NCI-H1092 (cell line): ENCODE measurements around the gene NAPB.

Experiments
- DNase-seq: peaks from one replicate; lab custom pipeline; 2025; lab: John Stamatoyannopoulos, UW

The NAPB gene

GRCh38 chr20:23404196-23404595 lies 17.1 kb downstream of the NAPB start:
- DNase-seq: no peak

DNA sequence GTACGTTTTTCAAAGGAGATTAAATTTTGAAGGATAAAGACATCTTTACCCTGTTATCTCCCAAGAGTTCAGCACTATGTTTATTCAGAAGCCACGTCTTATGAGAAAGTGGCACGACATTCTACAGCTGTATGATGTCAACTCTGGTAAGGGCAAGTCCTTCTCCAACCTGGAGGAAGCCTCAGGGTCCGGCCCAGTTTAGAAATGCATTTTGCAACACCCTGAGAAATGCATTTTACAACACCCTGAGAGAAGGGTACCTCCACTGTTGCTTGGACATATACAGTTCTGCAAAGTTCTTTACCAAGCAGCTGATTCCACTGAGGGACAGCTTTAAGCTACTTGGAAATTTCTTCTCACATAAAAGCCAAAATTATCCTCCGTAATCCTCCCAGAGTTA lies 17.5 kb downstream of the NAPB start:
- DNase-seq: no peak

- no peak for DNase-seq
Observed at GRCh38 chr20:23401051-23401450, 20.2 kb downstream of the NAPB start.

- no peak for DNase-seq
Observed at GRCh38 chr20:23399568-23400241, 21.6 kb downstream of the NAPB start.

DNA sequence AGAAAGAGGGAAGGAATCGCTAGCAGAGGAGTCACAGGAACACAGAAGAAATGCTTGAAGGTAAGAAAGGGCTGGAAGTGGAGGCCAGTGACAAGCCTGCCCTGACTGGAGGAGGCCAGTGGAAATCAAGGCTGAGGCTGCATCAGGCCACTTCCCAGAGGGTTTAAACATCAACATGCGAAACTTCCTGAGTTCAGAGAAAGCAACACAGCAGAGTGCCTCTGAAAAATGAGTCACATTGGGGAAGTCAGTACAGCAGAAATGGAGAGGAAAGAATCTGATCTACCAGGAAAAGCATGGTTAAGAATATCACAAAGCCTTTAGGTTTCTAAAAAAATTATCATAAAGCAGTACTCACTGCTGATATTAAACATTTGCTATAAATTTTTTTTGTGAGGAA lies 23.3 kb downstream of the NAPB start:
- DNase-seq: no peak

GRCh38 chr20:23396950-23397627 lies 24.2 kb downstream of the NAPB start:
- DNase-seq: peak; percentile 52

GRCh38 chr20:23393996-23394775 lies 27.1 kb downstream of the NAPB start:
- no peak for DNase-seq

- no peak for DNase-seq
Observed at GRCh38 chr20:23391707-23392310, 29.5 kb downstream of the NAPB start.

GRCh38 chr20:23390091-23390774 lies 31.1 kb downstream of the NAPB start:
- DNase-seq: no peak

GRCh38 chr20:23387118-23387443 lies 34.2 kb downstream of the NAPB start:
- DNase-seq: no peak

DNA sequence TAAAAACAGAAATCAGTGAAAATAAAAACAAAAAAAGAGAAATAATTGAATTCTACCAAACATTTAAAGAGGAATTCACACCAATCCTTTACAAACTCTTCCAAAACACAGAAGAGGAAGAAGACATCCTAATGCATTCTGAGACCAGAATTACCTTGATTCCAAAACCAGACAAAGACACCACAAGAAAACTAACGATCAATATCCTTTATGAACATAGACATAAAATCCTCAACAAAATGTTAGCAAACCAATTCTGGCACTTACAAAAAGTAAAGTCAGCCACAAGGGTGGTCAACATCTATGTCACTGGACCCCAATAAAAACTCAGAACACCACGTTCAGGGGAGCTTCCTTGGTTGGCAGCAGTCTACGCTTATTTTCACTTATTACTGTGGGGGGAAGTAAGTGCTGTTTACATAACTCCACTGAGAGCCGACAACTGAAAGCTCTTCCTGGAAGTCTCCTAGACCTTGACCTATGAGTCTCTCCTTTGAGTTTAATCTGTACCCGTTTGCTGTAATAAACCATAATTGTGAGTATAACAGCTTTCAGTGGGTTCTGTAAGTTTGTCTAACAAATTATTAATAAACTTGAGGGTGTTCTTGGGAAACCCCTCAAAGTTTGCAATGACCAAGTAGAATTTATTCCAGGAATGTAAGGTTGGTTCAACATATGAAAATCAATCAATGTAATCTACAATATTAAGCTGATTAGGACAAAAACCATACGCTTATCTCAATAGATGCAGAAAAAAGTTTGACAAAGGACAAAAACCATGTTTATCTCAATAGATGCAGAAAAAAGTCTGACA lies 34.8 kb downstream of the NAPB start:
- no peak for DNase-seq

DNA sequence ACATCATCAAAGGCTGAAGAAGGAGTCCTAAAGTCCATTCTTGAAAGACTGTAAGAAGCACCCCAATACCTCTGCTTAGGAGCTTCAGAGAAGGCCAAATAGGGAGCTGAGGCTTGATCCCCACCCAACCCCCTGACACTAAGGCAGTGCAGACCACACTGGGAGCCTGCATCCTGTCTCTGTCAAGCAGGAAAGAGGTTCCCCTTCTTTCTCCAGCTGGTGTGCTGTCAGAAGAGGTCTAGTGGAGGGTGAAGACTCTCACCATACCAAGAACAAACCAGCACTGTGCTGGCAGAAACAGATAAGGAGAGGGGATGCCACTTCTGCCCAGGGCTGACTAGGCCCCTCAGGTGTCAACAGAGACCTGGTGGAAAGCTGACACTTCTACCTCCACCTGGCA lies 39.4 kb downstream of the NAPB start:
- DNase-seq: no peak

DNA sequence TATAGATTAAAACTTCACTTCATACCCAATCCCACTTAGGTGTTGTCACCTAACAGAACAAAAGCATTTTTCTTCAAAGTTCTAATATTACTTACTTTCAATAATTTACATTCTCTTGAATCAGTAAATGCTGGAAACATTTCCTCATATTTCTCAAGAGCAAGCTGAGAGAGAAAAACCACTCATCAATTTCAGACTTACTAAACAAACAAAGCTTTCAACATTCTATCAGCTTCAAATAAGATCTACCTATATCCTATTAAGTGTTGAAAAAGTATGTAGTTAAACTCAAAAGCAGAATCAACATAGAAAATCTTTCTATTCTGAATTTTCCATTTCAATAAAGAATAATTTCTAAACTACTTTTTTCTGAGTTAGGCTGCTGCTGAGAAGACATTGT lies 41.5 kb downstream of the NAPB start:
- DNase-seq: no peak

- no peak for DNase-seq
Observed at GRCh38 chr20:23375827-23376226, 45.5 kb downstream of the NAPB start.

DNA sequence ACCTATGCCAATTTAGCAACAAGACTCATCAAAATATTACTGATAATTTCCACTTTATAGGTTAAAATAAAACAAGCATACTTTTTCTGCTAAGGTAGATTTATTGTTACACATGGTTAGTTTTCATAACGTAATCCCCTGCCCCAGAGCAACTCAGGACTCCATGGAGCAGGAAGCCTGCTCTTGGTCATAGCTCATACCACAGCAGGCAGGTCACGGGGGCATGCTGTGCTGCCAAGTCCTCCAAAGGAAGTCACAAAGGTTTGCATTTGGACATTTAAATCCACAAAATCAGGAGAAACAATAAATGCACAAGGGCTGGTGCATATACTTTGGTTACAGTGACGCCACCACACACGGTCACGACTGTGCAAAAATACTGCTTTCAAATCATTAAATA lies 46.8 kb downstream of the NAPB start:
- no peak for DNase-seq

DNA sequence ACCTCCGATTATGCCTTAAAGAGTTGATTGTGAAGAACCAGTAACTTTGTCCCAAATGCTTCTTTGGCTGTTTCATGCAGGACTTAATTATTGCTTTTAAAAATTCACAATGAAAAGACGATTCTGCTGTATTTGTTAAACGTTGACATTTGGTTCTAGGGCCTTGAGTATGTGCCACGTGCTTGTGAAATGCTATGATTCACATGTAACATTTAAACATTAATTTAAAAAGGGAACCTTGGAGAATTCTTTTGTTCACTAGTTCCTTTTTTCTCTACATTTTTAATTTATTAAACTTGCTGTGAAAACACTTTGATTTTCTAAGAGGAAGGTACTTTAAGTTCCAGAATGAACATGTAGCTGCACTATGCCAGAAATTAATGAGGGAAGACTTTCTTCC lies 49.8 kb downstream of the NAPB start:
- no peak for DNase-seq

DNA sequence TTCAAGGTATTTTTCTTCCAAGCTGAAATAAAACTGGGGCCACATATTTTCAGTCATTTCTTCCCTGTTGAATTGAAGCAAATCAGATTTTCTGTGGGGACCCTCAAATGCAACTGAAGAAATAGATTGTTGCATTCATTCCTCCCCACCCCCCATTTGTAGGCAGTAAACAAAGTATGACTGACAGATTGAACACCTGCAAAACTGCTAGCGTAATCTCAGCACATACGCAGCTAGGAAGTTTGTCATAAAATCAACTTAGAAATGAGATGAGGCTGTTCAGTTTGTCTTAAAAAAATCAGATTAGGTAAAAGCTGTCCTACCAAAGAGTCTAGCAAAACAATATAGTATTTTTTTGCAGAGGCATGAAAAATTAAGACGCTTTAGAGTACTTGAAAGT lies 50.4 kb downstream of the NAPB start:
- DNase-seq: no peak

- no peak for DNase-seq
Observed at GRCh38 chr20:23370274-23370673, 51.0 kb downstream of the NAPB start.

- no peak for DNase-seq
Observed at GRCh38 chr20:23369072-23369823, 52.0 kb downstream of the NAPB start.

DNA sequence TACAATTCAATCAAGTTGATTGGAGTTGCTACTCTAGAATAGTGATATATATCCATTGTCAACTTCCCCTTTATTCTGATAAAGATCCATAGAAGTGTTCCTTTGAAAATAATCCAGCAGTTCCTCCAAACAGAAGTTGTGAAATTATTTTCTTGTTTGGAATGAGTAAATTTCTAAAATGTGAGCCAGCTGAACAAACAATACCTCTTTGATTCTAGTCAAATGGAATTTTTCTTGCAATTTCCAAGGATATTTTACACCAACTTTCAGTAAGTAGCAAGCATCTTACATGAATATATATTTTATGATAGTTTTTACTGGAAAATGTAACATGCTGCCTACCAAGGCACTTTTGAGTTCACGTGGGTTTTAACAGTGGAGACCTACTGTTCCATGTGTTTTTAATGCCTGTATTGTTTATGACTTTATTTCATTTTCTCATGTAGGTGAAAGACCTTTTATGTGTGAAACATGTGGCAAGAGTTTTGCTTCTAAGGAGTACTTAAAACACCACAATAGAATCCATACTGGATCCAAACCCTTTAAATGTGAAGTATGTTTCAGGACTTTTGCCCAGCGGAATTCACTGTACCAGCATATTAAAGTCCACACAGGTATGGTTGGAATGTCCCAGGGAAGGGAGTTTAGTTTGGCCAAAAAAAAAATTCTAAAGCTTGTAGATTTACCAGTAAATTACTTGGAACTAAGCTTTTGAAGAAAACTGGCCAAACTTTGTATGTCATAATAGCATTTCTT lies 52.8 kb downstream of the NAPB start:
- DNase-seq: no peak
